Caco-2 (cell line): ENCODE measurements around the gene MYO15B. TPM values are rescaled to one million over a fixed set of nuclear protein-coding genes. Genes with fewer than 3 reads are reported as not detected.

Experiments used
- BruUV-seq: library from RNA; stranded (reverse); fragments of 400-500 nt; replicated peaks from 2 replicates; lab custom pipeline; 2021; lab: Mats Ljungman, UMichigan
- CTCF ChIA-PET: fragments of 300-600 bp; sonication (Branson Sonifier 250); formaldehyde crosslinking; loops from one replicate; lab custom pipeline; 2022; ENCODE audit warnings: antibody characterized with exemption; lab: Charles Lee
- POLR2A ChIA-PET: fragments of 300-600 bp; sonication (Branson Sonifier 250); formaldehyde crosslinking; loops from one replicate; lab custom pipeline; 2022; ENCODE audit warnings: antibody characterized with exemption; lab: Charles Lee
- DNase-seq, 2 experiments: peaks; one replicate each; pipeline versions ENCODE4 v3.0.0 to v3.0.0-alpha.2; 2020 to 2022
- H3K27me3 ChIP-seq: replicated peaks from 2 replicates; pipeline ENCODE4 v1.6.0; 2011; ENCODE audit warnings: low read length; ENCODE audit not compliant: control insufficient read depth, insufficient read depth
- H3K36me3 ChIP-seq: 2 replicates; pipeline ENCODE4 v1.5.1; 2011; ENCODE audit warnings: low read length; ENCODE audit not compliant: control insufficient read depth, insufficient read depth
- H3K4me1 ChIP-seq: fragments of 250-450 bp; sonication (Bioruptor Pico); 2 replicates; pipeline ENCODE4 v1.5.1; 2020; ENCODE audit warnings: mild to moderate bottlenecking
- H3K4me3 ChIP-seq: 2 replicates; pipeline ENCODE4 v1.5.1; 2011; ENCODE audit warnings: low read depth, mild to moderate bottlenecking, control low read depth, low read length
- H3K9me3 ChIP-seq: fragments of 250-450 bp; sonication (Bioruptor Pico); 2 replicates; pipeline ENCODE4 v1.5.1; 2020; ENCODE audit warnings: mild to moderate bottlenecking, moderate library complexity
- H3K27ac Mint-ChIP-seq: one replicate; pipeline ENCODE4 v1.8.0; 2022; ENCODE audit warnings: mixed read lengths; ENCODE audit not compliant: unreplicated experiment
- H3K27me3 Mint-ChIP-seq: one replicate; pipeline ENCODE4 v1.8.0; 2022; ENCODE audit warnings: mixed read lengths; ENCODE audit not compliant: insufficient read depth, unreplicated experiment
- H3K36me3 Mint-ChIP-seq: one replicate; pipeline ENCODE4 v1.8.0; 2022; ENCODE audit warnings: mild to moderate bottlenecking, mixed read lengths; ENCODE audit not compliant: insufficient read depth, unreplicated experiment
- H3K4me1 Mint-ChIP-seq: one replicate; pipeline ENCODE4 v1.8.0; 2022; ENCODE audit warnings: low read depth, mixed read lengths; ENCODE audit not compliant: unreplicated experiment
- H3K4me3 Mint-ChIP-seq: one replicate; pipeline ENCODE4 v1.8.0; 2022; ENCODE audit warnings: mild to moderate bottlenecking, moderate library complexity, mixed read lengths; ENCODE audit not compliant: unreplicated experiment
- H3K9me3 Mint-ChIP-seq: one replicate; pipeline ENCODE4 v1.8.0; 2022; ENCODE audit warnings: mixed read lengths; ENCODE audit not compliant: unreplicated experiment
- CTCF ChIP-seq, 2 experiments: fragments of 200-600 bp in 1 of 2; IDR thresholded peaks; 1 replicate in 1 of 2; 2 replicates in 1 of 2; pipeline versions ENCODE4 v1.5.1 to v1.8.0; 2011 to 2022; ENCODE audit warnings: antibody characterized with exemption in 1 of 2, control low read depth in 1 of 2, inconsistent platforms in 1 of 2, low read depth in 1 of 2, low read length in 1 of 2, mild to moderate bottlenecking in 1 of 2, moderate library complexity in 1 of 2; ENCODE audit not compliant: insufficient read depth in 1 of 2, severe bottlenecking in 1 of 2, unreplicated experiment in 1 of 2
- intact Hi-C: fragments of 100-400 bp; cut with micrococcal nuclease; formaldehyde crosslinking; loops from one replicate; pipeline ENCODE4 v1.10.0; 2022; ENCODE audit not compliant: unreplicated experiment
- total RNA-seq: library from RNA; stranded (reverse); gene quantifications from 2 replicates; pipeline ENCODE4 v1.2.3, GENCODE V29; 2022

The MYO15B gene
- total RNA-seq, 1 experiment from 2014 or later, result 12.3 TPM

GRCh38 chr17:75638893-75639292, 51.3 kb downstream of the MYO15B start:
- Histone ChIP-seq H3K4me3 (no peak overlapping the region), H3K4me1 (peaks cover 36% of the 10 kb centered on the region), H3K27me3 (no peaks in the 10 kb centered on the region), H3K36me3 (peaks cover 1% of the 10 kb centered on the region), H3K9me3 (no peaks in the 10 kb centered on the region)
- H3K4me1 Mint-ChIP-seq, result peaks cover under 1% of the 10 kb centered on the region
- peaks cover 21% of the 10 kb centered on the region for H3K36me3 Mint-ChIP-seq
- intact Hi-C loops, result no loop called here
- BruUV-seq, result no TSS peak
- TF ChIP-seq CTCF (IDR thresholded peaks at IDR 0.05; ENCODE audit: insufficient read depth in 1 of 2, low read depth in 1 of 2, low read length in 1 of 2, severe bottlenecking in 1 of 2, unreplicated experiment in 1 of 2), result no peak
- H3K9me3 Mint-ChIP-seq, result no peaks in the 10 kb centered on the region
- DNase-seq, result no peak
- H3K27me3 Mint-ChIP-seq, result no peaks in the 10 kb centered on the region
- no peak overlapping the region for H3K27ac Mint-ChIP-seq
- H3K4me3 Mint-ChIP-seq, result no peak overlapping the region
- ChIA-PET CTCF (interaction anchor here (1.0 to 2.2 kb wide), 3 partner anchors 14 to 111 kb away, joined by 3 to 10 read pairs (median 7); no protein-coding TSS in a partner anchor), POLR2A (no interaction called here)

- ChIA-PET CTCF (interaction anchor here (1.2 to 2.2 kb wide), 2 partner anchors 14 to 109 kb away, joined by 7 to 10 read pairs; no protein-coding TSS in a partner anchor), POLR2A (no interaction called here)
- intact Hi-C loops, result no loop called here
- H3K27me3 ChIP-seq, result no peaks in the 10 kb centered on the region
- Mint-ChIP-seq H3K27ac (no peak overlapping the region), H3K9me3 (no peaks in the 10 kb centered on the region), H3K36me3 (peaks cover 18% of the 10 kb centered on the region), H3K27me3 (no peaks in the 10 kb centered on the region), H3K4me1 (no peaks in the 10 kb centered on the region), H3K4me3 (no peak overlapping the region)
- no peaks in the 10 kb centered on the region for H3K9me3 ChIP-seq
- no peak for TF ChIP-seq CTCF (IDR thresholded peaks at IDR 0.05; ENCODE audit: insufficient read depth in 1 of 2, low read depth in 1 of 2, low read length in 1 of 2, severe bottlenecking in 1 of 2, unreplicated experiment in 1 of 2)
- peaks cover 1% of the 10 kb centered on the region for H3K36me3 ChIP-seq
- BruUV-seq, result no TSS peak
- no peak for DNase-seq
- no peak overlapping the region for H3K4me3 ChIP-seq
- H3K4me1 ChIP-seq, result peaks cover 31% of the 10 kb centered on the region
Observed at GRCh38 chr17:75639327-75639726, 51.7 kb downstream of the MYO15B start.

GRCh38 chr17:75639771-75640555, 52.4 kb downstream of the MYO15B start:
- intact Hi-C loops, result no loop called here
- H3K4me1 ChIP-seq, result peaks cover 34% of the 10 kb centered on the region
- Mint-ChIP-seq H3K36me3 (peaks cover 19% of the 10 kb centered on the region), H3K27ac (peak overlapping the region; percentile 57), H3K9me3 (no peaks in the 10 kb centered on the region), H3K27me3 (no peaks in the 10 kb centered on the region), H3K4me1 (peaks cover 4% of the 10 kb centered on the region), H3K4me3 (no peak overlapping the region)
- no TSS peak for BruUV-seq
- H3K27me3 ChIP-seq, result no peaks in the 10 kb centered on the region
- peak; percentile 73 to 74 for DNase-seq
- peaks cover 1% of the 10 kb centered on the region for H3K36me3 ChIP-seq
- ChIA-PET CTCF (interaction anchor here (1.2 to 2.2 kb wide), 2 partner anchors 13 to 108 kb away, joined by 7 to 10 read pairs; no protein-coding TSS in a partner anchor), POLR2A (no interaction called here)
- H3K4me3 ChIP-seq, result no peak overlapping the region
- H3K9me3 ChIP-seq, result no peaks in the 10 kb centered on the region
- TF ChIP-seq CTCF (IDR thresholded peaks at IDR 0.05; ENCODE audit: insufficient read depth in 1 of 2, low read depth in 1 of 2, low read length in 1 of 2, severe bottlenecking in 1 of 2, unreplicated experiment in 1 of 2), result peak; percentile 16 to 53
